Sigmoid colon (tissue), 4 donors: ENCODE data around the gene SCGN.

Source experiments
- CTCF ChIP-seq, 4 experiments: fragments of 450-650 bp in 3 of 4; fragments of 200-600 bp in 1 of 4; IDR thresholded peaks; one replicate each; pipeline ENCODE4 v1.5.1; 2016 to 2019; ENCODE audit warnings: antibody characterized with exemption in 4 of 4, mild to moderate bottlenecking in 3 of 4, moderate library complexity in 2 of 4
- EP300 ChIP-seq, 4 donors: sonication (generic); formaldehyde crosslinking; IDR thresholded peaks; one replicate each; pipeline ENCODE4 v1.6.1; 2017; ENCODE audit warnings: antibody characterized with exemption in 4 of 4
- POLR2A ChIP-seq, 2 donors: fragments of 450-650 bp; IDR thresholded peaks; one replicate each; pipeline ENCODE4 v1.6.1; 2016; ENCODE audit warnings: antibody characterized with exemption in 2 of 2, mild to moderate bottlenecking in 2 of 2, moderate library complexity in 2 of 2
- POLR2AphosphoS5 ChIP-seq, 4 donors: sonication (generic); formaldehyde crosslinking; IDR thresholded peaks; one replicate each; pipeline ENCODE4 v1.6.1; 2017; ENCODE audit warnings: antibody characterized with exemption in 4 of 4

DNA sequence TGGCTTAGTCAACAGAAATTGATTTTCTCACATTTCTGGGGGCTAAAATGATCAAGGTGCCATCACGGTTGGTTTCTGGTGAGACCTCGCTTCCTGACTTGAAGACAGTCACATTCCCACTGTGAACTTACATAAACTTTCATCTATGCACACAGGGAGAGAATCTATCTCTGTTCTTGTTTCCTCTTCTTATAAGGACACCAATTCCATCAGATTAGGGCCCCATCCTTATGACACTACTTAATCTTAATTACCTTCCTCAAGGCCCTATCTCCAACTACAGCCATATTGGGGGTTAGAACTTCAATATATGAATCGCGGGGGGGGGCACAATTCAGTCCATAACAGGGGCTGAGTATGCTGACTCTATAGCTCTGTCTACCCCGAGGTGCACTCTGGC, 10.6 kb upstream of the SCGN start:
- TF ChIP-seq CTCF (IDR thresholded peaks at IDR 0.05) (no peak), POLR2A (IDR thresholded peaks at IDR 0.05) (no peak), EP300 (IDR thresholded peaks at IDR 0.05) (no peak), POLR2AphosphoS5 (IDR thresholded peaks at IDR 0.05) (no peak)
